ENCODE data around the gene DYNC1LI2. TPM values are rescaled to one million over a fixed set of nuclear protein-coding genes. Genes with fewer than 3 reads are reported as not detected.

Gene DYNC1LI2
- total RNA-seq, 4 donors from 2014 or later: 57.4 to 80.3 (median 62.6) TPM

DNA sequence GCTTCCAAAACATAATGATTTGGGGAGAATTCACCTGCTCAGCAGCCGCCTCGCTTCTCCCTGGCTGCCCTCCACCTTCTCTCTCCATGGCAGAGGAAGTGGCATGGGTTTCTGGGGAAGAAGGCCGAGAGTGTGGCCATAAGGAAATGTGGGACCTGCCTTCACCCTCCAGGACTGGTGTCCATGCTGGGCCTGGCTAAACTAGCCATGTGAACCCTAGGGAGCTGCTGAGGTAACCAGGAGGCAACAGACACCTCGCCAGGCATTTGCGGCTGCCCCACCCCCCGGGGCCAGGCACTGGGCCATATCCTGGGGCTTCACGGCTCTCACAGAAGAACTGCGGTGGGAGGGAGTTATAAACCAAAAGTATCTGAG is 44.9 kb downstream of the DYNC1LI2 start:
- intact Hi-C loops (cut with DNase I; ENCODE audit: low total_unique reads) (no loop called here), in situ Hi-C loops (cut with MboI; ENCODE audit: low sequenced_read_pairs in 4 of 4) (no loop called here)
- Histone ChIP-seq H3K9me3 (no peaks in the 10 kb centered on the region), H3K27me3 (no peaks in the 10 kb centered on the region), H3K27ac (peak overlapping the region; percentile 55 to 80 (median 68)), H3K36me3 (no peaks in the 10 kb centered on the region), H3K4me1 (peaks cover 5 to 8% of the 10 kb centered on the region in 2 donors), H3K4me3 (no peak overlapping the region)
- TF ChIP-seq, protein P1, sequence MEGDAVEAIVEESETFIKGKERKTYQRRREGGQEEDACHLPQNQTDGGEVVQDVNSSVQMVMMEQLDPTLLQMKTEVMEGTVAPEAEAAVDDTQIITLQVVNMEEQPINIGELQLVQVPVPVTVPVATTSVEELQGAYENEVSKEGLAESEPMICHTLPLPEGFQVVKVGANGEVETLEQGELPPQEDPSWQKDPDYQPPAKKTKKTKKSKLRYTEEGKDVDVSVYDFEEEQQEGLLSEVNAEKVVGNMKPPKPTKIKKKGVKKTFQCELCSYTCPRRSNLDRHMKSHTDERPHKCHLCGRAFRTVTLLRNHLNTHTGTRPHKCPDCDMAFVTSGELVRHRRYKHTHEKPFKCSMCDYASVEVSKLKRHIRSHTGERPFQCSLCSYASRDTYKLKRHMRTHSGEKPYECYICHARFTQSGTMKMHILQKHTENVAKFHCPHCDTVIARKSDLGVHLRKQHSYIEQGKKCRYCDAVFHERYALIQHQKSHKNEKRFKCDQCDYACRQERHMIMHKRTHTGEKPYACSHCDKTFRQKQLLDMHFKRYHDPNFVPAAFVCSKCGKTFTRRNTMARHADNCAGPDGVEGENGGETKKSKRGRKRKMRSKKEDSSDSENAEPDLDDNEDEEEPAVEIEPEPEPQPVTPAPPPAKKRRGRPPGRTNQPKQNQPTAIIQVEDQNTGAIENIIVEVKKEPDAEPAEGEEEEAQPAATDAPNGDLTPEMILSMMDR (IDR thresholded peaks at IDR 0.05 in 4 of 5, conservative IDR thresholded peaks at IDR 0.05 in 1 of 5): no peak
- TF ChIP-seq POLR2A (IDR thresholded peaks at IDR 0.05): no peak
- DNase-seq (no peak), ATAC-seq (peak in 1 of 2 donors; percentile 24)

DNA sequence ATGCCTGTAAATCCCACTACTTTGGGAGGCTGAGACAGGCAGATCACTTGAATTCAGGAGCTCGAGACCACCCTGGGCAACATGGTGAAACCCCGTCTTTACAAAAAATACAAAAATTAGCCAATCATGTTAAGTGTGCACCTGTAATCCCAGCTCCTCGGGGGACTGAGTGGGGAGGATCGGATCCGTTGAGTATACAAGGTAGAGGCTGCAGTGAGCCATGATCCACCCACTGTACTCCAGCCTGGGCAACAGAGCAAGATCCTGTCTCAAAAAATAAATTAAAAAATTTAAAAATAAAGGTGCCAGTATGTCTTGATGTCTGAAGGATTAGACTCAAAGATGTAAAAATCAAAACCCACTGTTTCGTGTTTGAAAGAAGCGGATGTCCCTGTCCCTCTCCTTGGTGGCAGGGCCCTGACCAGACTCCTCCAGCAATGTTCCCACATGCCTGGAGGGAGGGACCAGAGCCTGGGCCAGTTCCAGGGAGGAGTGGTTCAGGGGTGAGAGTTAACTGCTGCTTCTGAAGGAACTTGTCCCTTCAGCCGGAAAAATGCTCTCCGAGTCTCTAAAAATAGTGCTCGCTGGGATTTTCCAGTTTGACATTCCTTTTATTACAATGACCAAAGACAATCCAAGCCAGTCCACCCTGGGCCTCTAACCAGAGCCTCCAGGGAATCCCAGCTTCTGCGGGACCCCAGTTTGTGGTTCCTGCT is 45.5 kb downstream of the DYNC1LI2 start:
- no peaks in the 10 kb centered on the region for H3K27me3 ChIP-seq
- no peak for TF ChIP-seq POLR2A (IDR thresholded peaks at IDR 0.05)
- TF ChIP-seq, protein P1 (IDR thresholded peaks at IDR 0.05 in 4 of 5, conservative IDR thresholded peaks at IDR 0.05 in 1 of 5): no peak
- peaks cover 5 to 8% of the 10 kb centered on the region in 2 donors for H3K4me1 ChIP-seq
- peak in 1 of 2 donors; percentile 32 for DNase-seq
- peak overlapping the region; percentile 55 to 80 (median 68) for H3K27ac ChIP-seq
- H3K9me3 ChIP-seq: no peaks in the 10 kb centered on the region
- in situ Hi-C loops (cut with MboI; ENCODE audit: low sequenced_read_pairs in 4 of 4) (no loop called here), intact Hi-C loops (cut with DNase I; ENCODE audit: low total_unique reads) (no loop called here)
- H3K4me3 ChIP-seq: no peak overlapping the region
- H3K36me3 ChIP-seq: no peaks in the 10 kb centered on the region
- peak; percentile 37 to 63 for ATAC-seq

DNA sequence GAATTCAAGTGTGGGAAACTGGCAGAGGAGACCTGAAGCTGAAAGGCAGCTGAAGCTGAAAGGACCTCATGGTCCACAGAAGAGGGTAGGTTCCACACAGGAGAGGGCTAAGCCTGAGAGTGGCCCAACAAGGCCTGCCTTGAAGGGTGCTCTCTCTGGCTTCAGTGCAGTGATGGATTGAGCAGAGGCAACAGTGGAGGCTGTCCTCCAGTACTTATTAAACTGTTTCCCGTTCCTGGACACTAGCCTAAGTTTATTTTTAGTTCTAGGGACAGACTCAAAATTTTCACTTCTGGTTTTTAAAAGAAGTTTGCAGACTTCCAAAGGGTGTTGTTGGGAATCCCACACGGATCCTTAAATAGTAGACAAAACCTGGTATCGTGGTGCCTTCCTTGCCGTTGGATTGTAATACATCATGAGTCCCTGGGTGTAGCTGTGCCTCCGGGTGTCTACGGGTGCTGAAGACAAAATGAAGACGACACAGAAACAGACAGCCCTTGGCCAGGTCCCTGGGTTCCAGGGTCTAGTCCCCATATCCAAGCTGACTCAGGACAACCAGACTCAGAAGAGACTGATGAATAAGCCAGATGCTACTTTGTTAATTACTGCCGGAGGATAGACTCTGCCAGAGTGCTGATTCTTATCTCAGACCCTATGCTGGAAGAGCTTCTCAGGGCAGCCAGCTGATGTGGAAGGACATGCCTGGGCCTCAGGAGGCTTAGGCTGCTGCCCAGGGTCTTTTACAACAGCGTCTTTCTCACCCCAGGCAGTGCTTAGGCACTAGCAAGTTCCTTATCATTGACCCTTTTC is 47.8 kb downstream of the DYNC1LI2 start:
- ATAC-seq (peak in 1 of 2 donors; percentile 26), DNase-seq (no peak)
- Histone ChIP-seq H3K9me3 (no peaks in the 10 kb centered on the region), H3K4me1 (peaks cover 5 to 8% of the 10 kb centered on the region in 2 donors), H3K27me3 (no peaks in the 10 kb centered on the region), H3K36me3 (no peaks in the 10 kb centered on the region), H3K27ac (peak overlapping the region in 2 of 4 donors; percentile 21 to 58), H3K4me3 (no peak overlapping the region)
- intact Hi-C loops (cut with DNase I; ENCODE audit: low total_unique reads): no loop called here
- in situ Hi-C loops (cut with MboI; ENCODE audit: low sequenced_read_pairs in 4 of 4): no loop called here
- no peak for TF ChIP-seq POLR2A (IDR thresholded peaks at IDR 0.05)
- TF ChIP-seq, protein P1 (IDR thresholded peaks at IDR 0.05 in 4 of 5, conservative IDR thresholded peaks at IDR 0.05 in 1 of 5): no peak

DNA sequence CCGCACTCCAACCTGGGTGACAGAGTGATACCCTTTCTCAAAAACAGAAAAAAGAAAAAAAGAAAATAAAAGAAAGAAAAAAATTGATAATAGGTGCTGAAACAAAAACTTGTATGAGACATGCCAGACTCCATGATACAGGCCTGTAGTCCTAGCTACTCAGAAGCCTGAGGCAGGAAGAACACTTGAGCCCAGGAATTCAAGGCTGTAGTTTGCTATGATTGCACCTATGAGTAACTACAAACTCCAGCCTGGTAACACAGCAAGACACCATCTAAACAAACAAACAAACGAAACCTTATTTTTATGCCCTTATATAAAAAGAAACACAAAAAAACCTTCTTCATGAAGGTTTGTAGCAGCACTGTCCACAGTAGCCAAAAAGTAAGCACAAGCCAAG is 49.9 kb downstream of the DYNC1LI2 start:
- Histone ChIP-seq H3K4me1 (peaks cover 5% of the 10 kb centered on the region in 2 donors), H3K4me3 (no peak overlapping the region)
- ATAC-seq: no peak

More for the DNA sequence above, 49.9 kb downstream of the DYNC1LI2 start:
- Histone ChIP-seq H3K9me3 (no peaks in the 10 kb centered on the region), H3K36me3 (no peaks in the 10 kb centered on the region), H3K27ac (no peak overlapping the region), H3K27me3 (no peaks in the 10 kb centered on the region)
- TF ChIP-seq, protein P1 (IDR thresholded peaks at IDR 0.05 in 4 of 5, conservative IDR thresholded peaks at IDR 0.05 in 1 of 5): no peak
- TF ChIP-seq POLR2A (IDR thresholded peaks at IDR 0.05): no peak
- in situ Hi-C loops (cut with MboI; ENCODE audit: low sequenced_read_pairs in 4 of 4): no loop called here
- intact Hi-C loops (cut with DNase I; ENCODE audit: low total_unique reads): no loop called here
- no peak for DNase-seq

Data from gastrocnemius medialis (tissue), 4 donors.